H9 (cell line): ENCODE measurements around the gene LIN7A. TPM values are rescaled to one million over a fixed set of nuclear protein-coding genes. Genes with fewer than 3 reads are reported as not detected.

Source experiments
- DNase-seq: peaks from one replicate; pipeline ENCODE4 v3.0.0-alpha.2; 2017
- H2AFZ ChIP-seq: one replicate; pipeline ENCODE4 v1.6.1; 2013; ENCODE audit warnings: mild to moderate bottlenecking, low read length, control low read depth, moderate library complexity
- H2AK5ac ChIP-seq: 2 replicates; pipeline ENCODE4 v1.6.1; 2013; ENCODE audit warnings: low read length, control low read depth, mixed read lengths; ENCODE audit not compliant: insufficient read length
- H2BK120ac ChIP-seq: one replicate; pipeline ENCODE4 v1.6.1; 2013; ENCODE audit warnings: low read depth, mild to moderate bottlenecking, low read length, control low read depth, inconsistent platforms; ENCODE audit not compliant: poor library complexity, severe bottlenecking
- H2BK12ac ChIP-seq: 2 replicates; pipeline ENCODE4 v1.6.1; 2013; ENCODE audit warnings: low read length, control low read depth, mixed read lengths, low read depth; ENCODE audit not compliant: insufficient read length
- H2BK15ac ChIP-seq: 2 replicates; pipeline ENCODE4 v1.6.1; 2013; ENCODE audit warnings: low read depth, low read length, control low read depth
- H2BK20ac ChIP-seq: one replicate; pipeline ENCODE4 v1.6.1; 2013; ENCODE audit warnings: low read depth, mild to moderate bottlenecking, low read length, control low read depth, inconsistent platforms; ENCODE audit not compliant: poor library complexity, severe bottlenecking
- H2BK5ac ChIP-seq: 2 replicates; pipeline ENCODE4 v1.6.1; 2013; ENCODE audit warnings: low read length, control low read depth, mixed read lengths; ENCODE audit not compliant: insufficient read length
- H3K14ac ChIP-seq: 2 replicates; pipeline ENCODE4 v1.6.1; 2013; ENCODE audit warnings: low read length, control low read depth; ENCODE audit not compliant: insufficient read depth
- H3K18ac ChIP-seq: 2 replicates; pipeline ENCODE4 v1.6.1; 2013; ENCODE audit warnings: low read depth, mild to moderate bottlenecking, mixed read lengths, low read length, control low read depth; ENCODE audit not compliant: insufficient read length
- H3K23ac ChIP-seq: 2 replicates; pipeline ENCODE4 v1.6.1; 2013; ENCODE audit warnings: low read length, control low read depth, mixed read lengths, low read depth; ENCODE audit not compliant: insufficient read length
- H3K23me2 ChIP-seq: 2 replicates; pipeline ENCODE4 v1.6.1; 2013; ENCODE audit warnings: low read depth, mild to moderate bottlenecking, mixed read lengths, low read length, control low read depth; ENCODE audit not compliant: insufficient read length, poor library complexity, severe bottlenecking
- H3K27ac ChIP-seq: 2 replicates; pipeline ENCODE4 v1.5.1; 2013; ENCODE audit warnings: low read length, control low read depth, mixed read lengths, low read depth; ENCODE audit not compliant: insufficient read length
- H3K27me3 ChIP-seq: 2 replicates; pipeline ENCODE4 v1.6.1; 2013; ENCODE audit warnings: low read length, control low read depth, inconsistent platforms; ENCODE audit not compliant: insufficient read depth
- H3K4ac ChIP-seq: 2 replicates; pipeline ENCODE4 v1.6.1; 2013; ENCODE audit warnings: low read depth, mild to moderate bottlenecking, control low read depth, inconsistent platforms, low read length, moderate library complexity
- H3K4me1 ChIP-seq: 2 replicates; pipeline ENCODE4 v1.6.1; 2013; ENCODE audit warnings: low read length, control low read depth, inconsistent platforms; ENCODE audit not compliant: insufficient read depth
- H3K4me2 ChIP-seq: 2 replicates; pipeline ENCODE4 v1.6.1; 2013; ENCODE audit warnings: low read length, control low read depth, mixed read lengths; ENCODE audit not compliant: insufficient read length, insufficient read depth
- H3K56ac ChIP-seq: 2 replicates; pipeline ENCODE4 v1.6.1; 2013; ENCODE audit warnings: low read depth, mild to moderate bottlenecking, mixed read lengths, low read length, control low read depth; ENCODE audit not compliant: insufficient read length
- H3K79me1 ChIP-seq: 2 replicates; pipeline ENCODE4 v1.6.1; 2013; ENCODE audit warnings: low read depth, mild to moderate bottlenecking, moderate library complexity, low read length, control low read depth, inconsistent platforms; ENCODE audit not compliant: insufficient read depth, poor library complexity, severe bottlenecking
- H3K79me2 ChIP-seq: 2 replicates; pipeline ENCODE4 v1.6.1; 2013; ENCODE audit warnings: low read length, control low read depth, inconsistent platforms; ENCODE audit not compliant: insufficient read depth
- H3K9ac ChIP-seq: 2 replicates; pipeline ENCODE4 v1.6.1; 2013; ENCODE audit warnings: low read length, control low read depth, mixed read lengths; ENCODE audit not compliant: insufficient read length; ENCODE audit errors: extremely low read depth
- H3K9me3 ChIP-seq: one replicate; pipeline ENCODE4 v1.6.1; 2013; ENCODE audit warnings: low read depth, low read length, inconsistent platforms; ENCODE audit not compliant: control insufficient read depth
- H3T11ph ChIP-seq: one replicate; pipeline ENCODE4 v1.6.1; 2013; ENCODE audit warnings: mild to moderate bottlenecking, low read length, control low read depth, inconsistent platforms
- H4K20me1 ChIP-seq: one replicate; pipeline ENCODE4 v1.6.1; 2013; ENCODE audit not compliant: control insufficient read depth, insufficient read length, insufficient read depth
- H4K5ac ChIP-seq: 2 replicates; pipeline ENCODE4 v1.6.1; 2013; ENCODE audit warnings: low read depth, mild to moderate bottlenecking, mixed read lengths, low read length, control low read depth; ENCODE audit not compliant: insufficient read length
- H4K8ac ChIP-seq: replicated peaks from 2 replicates; pipeline ENCODE4 v1.6.1; 2013; ENCODE audit warnings: low read length, control low read depth, mixed read lengths, low read depth; ENCODE audit not compliant: insufficient read length
- H4K91ac ChIP-seq: 2 replicates; pipeline ENCODE4 v1.6.1; 2013; ENCODE audit warnings: low read depth, mild to moderate bottlenecking, moderate library complexity, mixed read lengths, low read length, control low read depth; ENCODE audit not compliant: insufficient read length
- H3K27ac Mint-ChIP-seq, 3 experiments: 2 replicates in 2 of 3; 3 replicates in 1 of 3; pipeline ENCODE4 v1.8.0; 2020 to 2021; ENCODE audit warnings: mixed read lengths in 3 of 3, mild to moderate bottlenecking in 1 of 3, moderate library complexity in 1 of 3
- H3K27me3 Mint-ChIP-seq: 2 replicates; pipeline ENCODE4 v1.8.0; 2021; ENCODE audit warnings: low read depth, mild to moderate bottlenecking, moderate library complexity, mixed read lengths
- H3K36me3 Mint-ChIP-seq, 3 experiments: 2 replicates in 2 of 3; 3 replicates in 1 of 3; pipeline ENCODE4 v1.8.0; 2020 to 2021; ENCODE audit warnings: low read depth in 3 of 3, mixed read lengths in 3 of 3; ENCODE audit not compliant: insufficient read depth in 1 of 3
- H3K4me1 Mint-ChIP-seq, 2 experiments: 2 replicates each; pipeline ENCODE4 v1.8.0; 2020; ENCODE audit warnings: mixed read lengths in 2 of 2
- H3K4me3 Mint-ChIP-seq, 2 experiments: 2 replicates in 1 of 2; 3 replicates in 1 of 2; pipeline ENCODE4 v1.8.0; 2020 to 2021; ENCODE audit warnings: mild to moderate bottlenecking in 2 of 2, mixed read lengths in 2 of 2, moderate library complexity in 1 of 2
- H3K9me3 Mint-ChIP-seq, 2 experiments: 2 replicates in 1 of 2; 3 replicates in 1 of 2; pipeline ENCODE4 v1.8.0; 2020; ENCODE audit warnings: mild to moderate bottlenecking in 2 of 2, mixed read lengths in 2 of 2, moderate library complexity in 1 of 2
- CTCF ChIP-seq: fragments of 200-600 bp; sonication (generic); conservative IDR thresholded peaks from 3 replicates; pipeline ENCODE4 v1.8.0; 2021; ENCODE audit warnings: antibody characterized with exemption, mild to moderate bottlenecking
- total RNA-seq: library from RNA; stranded (reverse); gene quantifications from 2 replicates; pipeline ENCODE4 v1.2.1, GENCODE V29; 2021

LIN7A gene
- total RNA-seq, 1 experiment from 2014 or later, result 18.3 TPM

- H3K36me3 Mint-ChIP-seq, result peaks cover 4 to 8% (median 7%) of the 10 kb centered on the region in 3 experiments; a peak in 6 of 7 replicates
- no peak overlapping the region for H2BK120ac ChIP-seq
- H3K27ac Mint-ChIP-seq, result no peak overlapping the region
- no peak overlapping the region for H3K4ac ChIP-seq
- H3K79me2 ChIP-seq, result peaks cover 1% of the 10 kb centered on the region; the same call in 1 of the 2 replicates
- no peak overlapping the region for H3K4me3 Mint-ChIP-seq
- no peak overlapping the region for H3K4me2 ChIP-seq
- no peak overlapping the region for H3T11ph ChIP-seq
- H3K79me1 ChIP-seq, result no peaks in the 10 kb centered on the region
- no peak overlapping the region for H3K14ac ChIP-seq
- no peak overlapping the region for H3K18ac ChIP-seq
- no peaks in the 10 kb centered on the region for H4K20me1 ChIP-seq
- H2AK5ac ChIP-seq, result no peak overlapping the region
- peaks cover under 1% of the 10 kb centered on the region; the same call in 1 of the 2 replicates for H3K4me1 ChIP-seq
- no peak overlapping the region for H2BK15ac ChIP-seq
- no peak overlapping the region for H3K56ac ChIP-seq
- no peak for TF ChIP-seq CTCF
- no peak overlapping the region for H3K23ac ChIP-seq
- no peak overlapping the region for H2BK12ac ChIP-seq
- H3K27ac ChIP-seq, result no peak overlapping the region
- H3K9me3 Mint-ChIP-seq, result peaks cover 4 to 5% of the 10 kb centered on the region in 2 experiments; a peak in 4 of 5 replicates
- peaks cover 42 to 44% of the 10 kb centered on the region in 2 experiments for H3K4me1 Mint-ChIP-seq
- H4K5ac ChIP-seq, result no peak overlapping the region
- no peaks in the 10 kb centered on the region for H3K9me3 ChIP-seq
- H4K8ac ChIP-seq, result no peak overlapping the region
- no peak overlapping the region for H2BK5ac ChIP-seq
- H3K23me2 ChIP-seq, result no peaks in the 10 kb centered on the region
- no peak overlapping the region for H4K91ac ChIP-seq
- H3K27me3 Mint-ChIP-seq, result no peaks in the 10 kb centered on the region
- H2BK20ac ChIP-seq, result no peak overlapping the region
- DNase-seq, result no peak
- no peak overlapping the region for H3K9ac ChIP-seq
- H2AFZ ChIP-seq, result no peak overlapping the region
- H3K27me3 ChIP-seq, result no peaks in the 10 kb centered on the region
Observed at GRCh38 chr12:80792861-80793260, 144.9 kb downstream of the LIN7A start.
